Heart left ventricle (tissue), 16 donors: Measurements from ENCODE around the gene SLC8A3. TPM values are rescaled to one million over a fixed set of nuclear protein-coding genes. Genes with fewer than 3 reads are reported as not detected.

Experiments used
- ATAC-seq, 4 donors: fragments of 200-7000 bp; cut with Tn5 transposase; one replicate each; pipeline ENCODE4 v1.9.1; 2020 to 2022; ENCODE audit warnings: moderate library complexity in 4 of 4, mild to moderate bottlenecking in 3 of 4, moderate number of reproducible peaks in 1 of 4
- DNase-seq, 5 donors: peaks; one replicate each; pipeline ENCODE4 v3.0.0-alpha.2; 2020
- H3K27ac ChIP-seq, 12 donors: fragments of 200-600 bp; sonication (generic) in 4 of 12; one replicate each; pipeline versions ENCODE4 v1.5.0 to v1.8.0; 2016 to 2022; ENCODE audit warnings: mild to moderate bottlenecking in 2 of 12
- H3K27me3 ChIP-seq, 9 donors: fragments of 200-600 bp; sonication (generic) in 2 of 9; one replicate each; pipeline versions ENCODE4 v1.5.1 to v1.8.0; 2016 to 2022; ENCODE audit warnings: mild to moderate bottlenecking in 3 of 9
- H3K36me3 ChIP-seq, 9 donors: fragments of 200-600 bp; sonication (generic) in 2 of 9; one replicate each; pipeline versions ENCODE4 v1.5.0 to v1.8.0; 2018 to 2022; ENCODE audit warnings: mild to moderate bottlenecking in 2 of 9
- H3K4me1 ChIP-seq, 12 donors: fragments of 200-600 bp; sonication (generic) in 4 of 12; one replicate each; pipeline versions ENCODE4 v1.5.0 to v1.8.0; 2016 to 2022; ENCODE audit warnings: mild to moderate bottlenecking in 3 of 12
- H3K4me3 ChIP-seq, 12 donors: fragments of 200-600 bp; sonication (generic) in 4 of 12; one replicate each; pipeline versions ENCODE4 v1.5.0 to v1.8.0; 2017 to 2022; ENCODE audit warnings: mild to moderate bottlenecking in 9 of 12, moderate library complexity in 4 of 12
- H3K9me3 ChIP-seq, 12 donors: fragments of 200-600 bp; sonication (generic) in 4 of 12; one replicate each; pipeline versions ENCODE4 v1.5.0 to v1.8.0; 2016 to 2022; ENCODE audit warnings: mild to moderate bottlenecking in 1 of 12
- CTCF ChIP-seq, 12 donors: fragments of 200-600 bp; sonication (generic) in 4 of 12; IDR thresholded peaks; one replicate each; pipeline versions ENCODE4 v1.5.0 to v1.8.0; 2018 to 2022; ENCODE audit warnings: antibody characterized with exemption in 12 of 12, mild to moderate bottlenecking in 5 of 12
- POLR2A ChIP-seq, 2 donors: fragments of 450-650 bp; IDR thresholded peaks; one replicate each; pipeline ENCODE4 v1.6.1; 2017; ENCODE audit warnings: antibody characterized with exemption in 2 of 2, mild to moderate bottlenecking in 2 of 2, moderate library complexity in 2 of 2
- WGBS, 4 donors: extraction: QIAGEN DNeasy Blood & Tissue Kit in 2 of 4; methylation state at CpG; one replicate each; pipeline versions ENCODE4 v1.1.5 to v1.1.7; 2013 to 2018; 5-methylcytosine and 5-hydroxymethylcytosine counted together
- intact Hi-C, 10 donors: fragments of 100-400 bp; cut with DNase I; formaldehyde crosslinking; loops; one replicate each; pipeline versions ENCODE4 v1.11.1 to v1.14.2; 2022
- polyA plus RNA-seq, 2 donors: library from polyadenylated mRNA; stranded (reverse); fragments of 200-250 nt; gene quantifications; one replicate each; pipeline ENCODE4 v1.2.3, GENCODE V29; 2013
- total RNA-seq, 9 donors: library from RNA; depleted of rRNA in 2 of 9; stranded (reverse); fragments of >200 nt in 2 of 9; fragmentation: NEBNext Ultra II Directional in 3 of 9; extraction: Animal tissue kit (Norgen Biotek cat#: 25700) in 3 of 9; gene quantifications; one replicate each; pipeline versions ENCODE4 v1.1.0 to v1.2.4, GENCODE V29; 2016 to 2023
- donor health status: ischemic (EF 13 %, LVEDD 7.1; RV severe dilation, severe dysfunction).
- donor health status: healthy with polysubstance abuse.
- donor health status: DM: no; HTN: yes; CAD: no.
- donor health status: DM: no; HTN: no; CAD: no.
- donor health status: ischemic (EF 25% LVEDD 6.9; RV normal size, moderate dysfunction).
- donor health status: ischemic (EF 25% LVEDD 5.7; RV mildly dilated, moderate dysfunction).
- donor health status: healthy.
- donor health status: DM: yes; HTN: yes; CAD: no.
- donor health status: ischemic (EF 35%, LVEDD 5.7; RV mildly dilated, moderate dysfunction).
- donor health status: nonischemic (EF 11% LVEDD 7.7; RV severe dilation, severe dysfunction).
- donor health status: DM: yes; HTN: yes; CAD: no.
- donor health status: PGD.
- donor health status: ischemic (EF 29% LVEDD 5.4; RV normal size, mild dysfunction).
- donor health status: nonischemic (EF 23%, LVEDD 6.1; RV moderate dilation, normal function).

Gene SLC8A3
- total and polyA plus RNA-seq, 11 donors = 0.03 to 0.23 (median 0.11) TPM; not detected in 6

DNA sequence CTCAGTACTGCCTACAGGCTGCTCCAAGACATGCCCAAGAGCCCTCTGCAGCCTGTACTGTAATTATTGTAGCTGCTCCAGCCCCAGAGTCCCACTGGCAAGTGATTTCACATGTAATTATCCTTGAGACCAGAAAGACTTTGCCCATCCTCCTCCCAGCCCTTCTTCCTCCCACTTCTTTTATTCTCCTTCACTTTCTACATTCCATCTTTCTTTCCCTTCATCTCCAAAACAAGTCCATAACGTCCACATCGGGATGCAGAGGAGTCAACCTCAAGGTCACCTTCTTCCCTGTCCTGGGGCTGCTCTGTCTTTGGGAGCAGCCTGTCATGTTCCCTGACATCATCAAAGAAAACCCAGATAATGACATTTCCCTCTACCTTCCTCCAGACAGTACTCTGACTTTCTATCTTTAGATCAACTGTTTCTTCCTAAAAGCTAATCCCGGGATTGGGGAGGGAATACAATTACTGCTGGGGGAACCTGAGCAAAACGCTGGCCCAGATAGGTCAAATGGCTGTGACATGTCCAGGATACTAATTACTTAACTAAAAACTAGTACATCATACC is 39.1 kb downstream of the SLC8A3 start:
- Histone ChIP-seq H3K27me3 (peaks cover 0 to 22% (median 5%) of the 10 kb centered on the region in 9 donors), H3K9me3 (no peaks in the 10 kb centered on the region), H3K27ac (no peak overlapping the region), H3K4me1 (no peaks in the 10 kb centered on the region), H3K4me3 (no peak overlapping the region), H3K36me3 (no peaks in the 10 kb centered on the region)
- WGBS, 4 donors = 25 to 41% (median 32%) methylated on average over 4 of the region's 4 CpGs
- intact Hi-C loops = no loop called here
- ATAC-seq = no peak
- TF ChIP-seq POLR2A (IDR thresholded peaks at IDR 0.05) (no peak), CTCF (IDR thresholded peaks at IDR 0.05) (no peak)
- no peak for DNase-seq

DNA sequence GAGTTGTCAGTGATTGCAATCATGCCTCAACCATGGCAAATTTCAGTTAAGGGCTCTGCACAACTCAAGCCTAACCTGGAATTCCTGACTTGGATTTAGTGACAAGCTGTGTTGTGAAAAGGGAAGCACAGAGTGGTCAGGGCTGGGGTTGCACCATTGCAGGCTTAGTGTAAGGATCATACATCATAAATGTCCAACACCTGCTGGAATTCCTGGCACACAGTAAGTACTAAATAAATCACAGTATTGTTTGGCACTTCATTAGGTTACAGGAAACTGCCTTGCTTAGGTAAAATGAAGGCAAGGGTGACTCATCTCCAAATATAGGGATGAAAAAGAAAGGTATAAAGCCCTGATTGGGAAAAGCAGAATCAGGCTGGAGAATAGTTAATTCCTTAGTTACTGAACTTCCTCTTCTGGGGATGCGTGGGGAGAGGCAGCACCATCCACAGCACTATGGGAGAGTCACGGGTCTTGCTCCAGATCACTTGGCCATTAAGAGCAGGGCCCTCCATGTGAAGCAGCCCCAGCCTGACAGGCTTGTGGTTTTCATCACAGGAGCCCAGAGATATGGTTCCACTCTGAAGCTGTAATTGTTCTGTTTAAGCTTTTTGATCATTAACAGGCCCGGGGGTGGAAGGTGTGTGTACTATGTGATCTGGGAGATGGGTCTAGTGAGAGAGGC is 39.7 kb downstream of the SLC8A3 start:
- H3K27ac ChIP-seq = no peak overlapping the region
- peaks cover 0 to 22% (median 5%) of the 10 kb centered on the region in 9 donors for H3K27me3 ChIP-seq
- TF ChIP-seq POLR2A (IDR thresholded peaks at IDR 0.05) (no peak), CTCF (IDR thresholded peaks at IDR 0.05) (no peak)
- ATAC-seq (no peak), DNase-seq (no peak)
- WGBS, 4 donors = 28 to 34% (median 32%) methylated on average over 3 of the region's 3 CpGs
- intact Hi-C loops = no loop called here
- H3K9me3 ChIP-seq = no peaks in the 10 kb centered on the region
- no peak overlapping the region for H3K4me3 ChIP-seq
- no peaks in the 10 kb centered on the region for H3K4me1 ChIP-seq
- no peaks in the 10 kb centered on the region for H3K36me3 ChIP-seq

DNA sequence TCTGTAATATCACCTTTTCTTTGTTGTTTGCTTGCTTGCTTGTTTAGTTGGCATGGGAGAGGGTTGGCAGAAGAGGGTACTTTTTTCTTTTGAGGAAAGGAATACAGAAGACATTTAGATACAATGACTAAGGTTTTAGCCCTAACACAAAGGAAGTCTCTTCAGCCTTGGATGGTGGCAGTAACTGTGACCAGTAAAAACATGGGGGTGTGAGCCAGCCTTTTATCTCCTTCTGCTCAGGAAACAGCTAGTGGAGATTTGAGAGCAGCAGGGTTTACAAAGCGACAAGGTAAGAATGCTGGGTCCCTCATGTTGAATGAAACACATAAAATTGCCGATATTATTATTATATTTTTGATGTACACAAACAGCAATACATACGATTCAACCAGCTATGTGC is 40.4 kb downstream of the SLC8A3 start:
- no peak for ATAC-seq
- Histone ChIP-seq H3K27me3 (peaks cover 0 to 22% (median 5%) of the 10 kb centered on the region in 9 donors), H3K36me3 (no peaks in the 10 kb centered on the region), H3K9me3 (no peaks in the 10 kb centered on the region), H3K4me3 (no peak overlapping the region), H3K4me1 (no peaks in the 10 kb centered on the region), H3K27ac (no peak overlapping the region)
- intact Hi-C loops = no loop called here
- TF ChIP-seq POLR2A (IDR thresholded peaks at IDR 0.05) (no peak), CTCF (IDR thresholded peaks at IDR 0.05) (no peak)
- DNase-seq = no peak
- WGBS, 4 donors = 69 to 78% (median 73%) methylated on average over 3 of the region's 3 CpGs

GRCh38 chr14:70144046-70144445 is 44.7 kb downstream of the SLC8A3 start:
- Histone ChIP-seq H3K9me3 (no peaks in the 10 kb centered on the region), H3K4me3 (no peak overlapping the region), H3K27me3 (peaks cover 0 to 24% (median 0%) of the 10 kb centered on the region in 9 donors), H3K36me3 (no peaks in the 10 kb centered on the region), H3K27ac (no peak overlapping the region), H3K4me1 (no peaks in the 10 kb centered on the region)
- WGBS, 4 donors = 65 to 68% (median 67%) methylated on average over 6 of the region's 6 CpGs
- TF ChIP-seq POLR2A (IDR thresholded peaks at IDR 0.05) (no peak), CTCF (IDR thresholded peaks at IDR 0.05) (no peak)
- DNase-seq (no peak), ATAC-seq (no peak)
- intact Hi-C loops = no loop called here
